ENCODE data around the gene FBXO30. TPM values are rescaled to one million over a fixed set of nuclear protein-coding genes. Genes with fewer than 3 reads are reported as not detected.
A peak's percentile ranks its signal among the peaks of the same experiment; 100 is the strongest.

The FBXO30 gene, protein sequence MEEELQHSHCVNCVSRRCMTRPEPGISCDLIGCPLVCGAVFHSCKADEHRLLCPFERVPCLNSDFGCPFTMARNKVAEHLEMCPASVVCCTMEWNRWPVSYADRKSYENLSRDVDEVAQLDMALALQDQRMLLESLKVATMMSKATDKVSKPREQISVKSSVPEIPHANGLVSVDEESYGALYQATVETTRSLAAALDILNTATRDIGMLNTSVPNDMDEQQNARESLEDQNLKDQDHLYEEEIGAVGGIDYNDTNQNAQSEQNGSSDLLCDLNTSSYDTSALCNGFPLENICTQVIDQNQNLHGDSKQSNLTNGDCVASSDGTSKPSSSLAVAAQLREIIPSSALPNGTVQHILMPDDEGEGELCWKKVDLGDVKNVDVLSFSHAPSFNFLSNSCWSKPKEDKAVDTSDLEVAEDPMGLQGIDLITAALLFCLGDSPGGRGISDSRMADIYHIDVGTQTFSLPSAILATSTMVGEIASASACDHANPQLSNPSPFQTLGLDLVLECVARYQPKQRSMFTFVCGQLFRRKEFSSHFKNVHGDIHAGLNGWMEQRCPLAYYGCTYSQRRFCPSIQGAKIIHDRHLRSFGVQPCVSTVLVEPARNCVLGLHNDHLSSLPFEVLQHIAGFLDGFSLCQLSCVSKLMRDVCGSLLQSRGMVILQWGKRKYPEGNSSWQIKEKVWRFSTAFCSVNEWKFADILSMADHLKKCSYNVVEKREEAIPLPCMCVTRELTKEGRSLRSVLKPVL
- 1.8 and 1.9 TPM in 2 replicates for total RNA-seq (2014; rRNA removed; shearing (Covaris generic))

DNA sequence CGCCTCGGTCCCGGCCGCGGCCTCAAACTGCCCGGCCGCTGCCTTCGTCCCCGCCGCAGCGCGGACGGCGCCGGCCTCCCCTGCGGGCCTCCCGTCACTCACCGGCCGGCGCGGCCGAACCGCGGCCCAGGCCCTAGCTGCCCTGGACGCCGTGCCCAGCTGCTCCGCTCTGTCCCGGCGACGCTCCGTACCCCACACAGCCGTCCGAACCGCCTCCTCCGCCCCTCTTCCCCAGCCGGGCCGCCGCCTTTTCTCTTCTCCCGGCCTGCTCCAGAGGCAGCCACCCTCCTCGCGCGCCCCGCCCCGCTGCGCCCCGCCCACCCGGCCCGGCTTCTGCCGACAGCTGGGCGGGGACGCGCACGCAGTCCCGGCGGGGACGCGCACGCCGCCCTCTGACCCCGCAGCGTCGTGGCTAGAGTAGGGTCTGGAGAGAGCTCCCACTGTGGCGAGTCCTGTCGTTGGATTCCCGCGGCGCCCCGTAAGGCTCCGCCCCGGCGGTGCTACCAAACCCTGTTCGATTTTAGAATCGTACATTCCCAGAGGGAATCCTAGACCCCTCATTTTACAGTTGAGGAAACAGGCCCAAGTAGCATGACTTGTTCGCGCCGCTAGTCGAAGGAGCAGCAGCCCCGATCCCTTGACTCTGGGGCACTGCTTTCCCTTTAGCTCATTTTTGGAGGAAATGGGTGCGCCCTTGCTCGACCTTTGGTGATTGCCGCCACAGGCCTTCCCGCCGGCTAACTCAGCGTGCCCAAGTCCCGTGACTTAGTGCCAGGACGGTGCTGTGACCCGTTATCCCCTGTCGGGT lies at the start of gene FBXO30:
FBXO30 (minus strand) TSS at position 295 of the 808 bp plus-strand sequence. CDS start 8,390 bp downstream, outside the sequence.
- peak; percentile 87 for DNase-seq (ENCODE audit: low spot score)

DNA sequence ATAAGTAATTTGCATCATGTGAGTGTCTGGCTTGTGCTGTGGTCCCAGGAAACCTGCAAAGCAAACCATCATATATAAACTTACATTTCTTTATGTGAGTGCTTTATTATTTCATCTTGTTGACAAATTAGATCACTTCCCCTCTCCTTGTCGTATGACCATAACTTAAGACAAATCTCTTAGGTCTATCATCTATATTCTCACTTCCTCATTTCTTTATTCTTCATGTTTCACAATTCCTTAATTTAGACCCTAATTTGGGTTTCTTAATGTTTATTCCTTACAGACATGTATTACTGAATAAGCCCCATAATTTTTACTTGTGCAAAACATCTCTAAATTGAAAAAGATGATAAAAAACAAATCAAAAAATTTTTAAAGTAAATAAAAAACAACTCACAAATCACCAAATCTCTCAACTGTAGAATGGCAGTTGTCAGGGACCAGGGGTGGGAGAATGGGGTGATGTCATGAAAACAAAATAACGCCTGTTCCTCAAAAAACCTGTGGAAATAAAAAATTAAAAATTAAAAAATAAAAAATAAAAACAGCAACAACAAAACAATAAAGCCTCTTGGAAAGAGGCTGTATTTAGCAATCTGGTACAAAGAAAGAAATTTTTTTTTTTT lies 49.5 kb upstream of the FBXO30 start:
- no peak for DNase-seq (ENCODE audit: low spot score)

DNA sequence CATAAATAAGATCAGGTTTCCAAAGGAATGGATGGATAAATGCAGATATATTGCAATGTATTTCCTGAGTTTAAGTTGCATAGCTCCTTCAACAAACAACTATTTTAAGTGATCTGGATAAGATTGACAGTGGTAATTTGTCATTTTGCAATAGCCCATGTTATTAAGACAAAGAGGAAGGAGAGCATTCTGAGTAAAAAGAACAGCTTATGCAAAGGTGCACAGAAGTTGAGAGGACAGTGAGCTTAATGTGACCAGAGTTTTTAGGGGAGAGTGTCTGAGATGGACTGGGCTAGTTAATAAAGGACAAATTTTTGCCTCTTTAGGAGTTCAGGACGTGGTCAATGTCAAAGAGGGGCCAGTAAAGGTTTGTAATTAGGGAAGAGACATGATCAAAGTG lies 48.8 kb upstream of the FBXO30 start:
- no peak for DNase-seq (ENCODE audit: low spot score)

DNA sequence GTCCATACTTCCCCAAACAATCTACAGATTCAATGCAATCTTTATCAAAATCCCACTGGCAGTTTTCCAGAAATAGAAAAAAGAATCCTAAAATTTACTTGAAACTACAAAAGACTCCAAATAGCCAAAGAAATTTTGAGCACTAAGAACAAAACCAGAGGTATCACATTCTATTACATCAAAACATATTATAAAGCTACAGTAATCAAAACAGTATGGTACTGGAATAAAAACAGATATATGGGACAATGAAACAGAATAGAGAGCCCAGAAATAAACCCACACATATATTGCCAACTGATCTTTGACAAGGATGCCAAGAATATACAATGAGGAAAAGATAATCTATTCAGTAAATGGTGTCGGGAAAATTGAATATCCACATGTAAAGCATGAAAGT lies 46.0 kb upstream of the FBXO30 start:
- no peak for DNase-seq (ENCODE audit: low spot score)

DNA sequence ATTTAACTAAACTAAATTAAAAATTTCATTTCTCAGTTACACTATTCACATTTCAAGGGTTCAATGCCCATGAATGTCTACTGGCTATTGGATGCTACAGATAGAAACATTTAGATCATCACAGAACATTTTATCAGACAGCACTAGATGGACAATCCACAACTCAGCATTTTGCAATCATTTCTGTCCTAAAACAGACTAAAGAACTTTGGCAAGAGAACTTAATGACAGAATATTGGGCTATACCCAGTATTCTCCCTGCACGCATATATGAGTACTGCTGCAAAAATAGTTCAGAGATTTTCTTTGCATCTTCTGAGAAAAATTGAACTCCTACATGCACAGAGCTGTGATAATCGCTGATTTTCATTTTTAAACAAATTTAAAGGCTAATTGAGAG lies 36.1 kb upstream of the FBXO30 start:
- DNase-seq (ENCODE audit: low spot score) = no peak

DNA sequence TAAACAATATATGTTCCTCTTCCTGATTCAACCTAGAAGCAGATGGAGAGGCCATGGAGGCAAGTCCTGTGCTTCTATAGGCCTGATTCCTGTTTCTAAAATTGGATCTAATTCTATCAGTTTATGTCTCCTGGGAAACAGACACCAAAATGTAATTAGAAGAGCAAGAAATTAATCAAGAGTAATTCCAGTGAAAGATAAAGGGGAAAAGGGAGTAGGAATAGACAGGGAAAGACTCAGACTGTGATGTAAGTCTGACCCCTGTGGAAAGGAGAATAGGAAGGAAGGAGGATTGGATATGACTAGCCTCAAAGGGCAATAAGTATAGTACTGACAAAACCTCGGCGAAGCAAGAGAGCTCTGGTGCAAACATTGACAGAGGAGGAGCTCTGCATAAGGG lies 33.9 kb upstream of the FBXO30 start:
- DNase-seq (ENCODE audit: low spot score) = no peak

DNA sequence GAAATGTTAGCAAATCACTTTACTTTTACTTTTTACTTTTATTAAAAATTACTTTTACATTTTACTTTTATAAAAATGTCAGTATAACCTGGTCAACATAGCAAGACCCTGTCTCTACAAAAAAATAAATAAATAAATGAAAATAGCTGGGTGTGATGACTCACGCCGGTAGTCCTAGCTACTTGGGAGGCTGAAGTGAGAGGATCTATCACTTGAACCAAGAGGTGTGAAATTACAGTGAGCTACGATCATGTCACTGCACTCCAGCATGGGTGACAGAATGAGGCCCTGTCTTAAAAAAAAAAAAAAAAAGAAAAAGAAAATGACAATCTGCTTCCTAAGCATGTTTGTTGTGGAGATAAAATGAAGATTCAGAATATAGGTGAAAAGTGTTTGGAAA lies 31.0 kb upstream of the FBXO30 start:
- DNase-seq (ENCODE audit: low spot score) = no peak

DNA sequence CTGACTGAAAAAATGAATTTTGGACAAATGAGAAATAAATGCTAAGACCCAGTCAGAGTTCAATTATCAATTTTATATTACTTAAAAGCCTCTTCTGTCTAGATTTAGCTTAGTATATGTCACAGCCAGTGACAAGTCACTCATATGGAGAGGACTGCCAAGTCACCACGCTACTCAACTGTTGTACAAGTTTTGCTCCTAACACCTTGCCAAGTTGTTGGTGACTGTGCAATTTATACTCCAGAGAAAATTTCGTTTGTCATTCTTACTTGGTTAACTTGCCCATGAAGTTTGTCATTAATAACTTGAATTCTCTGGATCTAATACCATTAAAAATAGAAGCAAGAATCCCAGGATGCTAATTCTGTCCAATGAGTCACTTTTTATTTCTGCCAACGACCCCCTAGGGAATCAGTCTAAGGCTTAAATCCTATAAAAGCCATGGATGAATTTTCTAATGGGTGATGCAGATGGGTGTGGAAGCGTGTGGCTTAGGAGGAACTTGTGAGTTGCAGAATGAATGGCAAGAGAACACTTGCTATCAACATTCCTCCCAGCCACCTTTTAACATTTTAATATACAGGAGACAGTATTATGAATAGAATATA lies 30.4 kb upstream of the FBXO30 start:
- DNase-seq (ENCODE audit: low spot score) = no peak

DNA sequence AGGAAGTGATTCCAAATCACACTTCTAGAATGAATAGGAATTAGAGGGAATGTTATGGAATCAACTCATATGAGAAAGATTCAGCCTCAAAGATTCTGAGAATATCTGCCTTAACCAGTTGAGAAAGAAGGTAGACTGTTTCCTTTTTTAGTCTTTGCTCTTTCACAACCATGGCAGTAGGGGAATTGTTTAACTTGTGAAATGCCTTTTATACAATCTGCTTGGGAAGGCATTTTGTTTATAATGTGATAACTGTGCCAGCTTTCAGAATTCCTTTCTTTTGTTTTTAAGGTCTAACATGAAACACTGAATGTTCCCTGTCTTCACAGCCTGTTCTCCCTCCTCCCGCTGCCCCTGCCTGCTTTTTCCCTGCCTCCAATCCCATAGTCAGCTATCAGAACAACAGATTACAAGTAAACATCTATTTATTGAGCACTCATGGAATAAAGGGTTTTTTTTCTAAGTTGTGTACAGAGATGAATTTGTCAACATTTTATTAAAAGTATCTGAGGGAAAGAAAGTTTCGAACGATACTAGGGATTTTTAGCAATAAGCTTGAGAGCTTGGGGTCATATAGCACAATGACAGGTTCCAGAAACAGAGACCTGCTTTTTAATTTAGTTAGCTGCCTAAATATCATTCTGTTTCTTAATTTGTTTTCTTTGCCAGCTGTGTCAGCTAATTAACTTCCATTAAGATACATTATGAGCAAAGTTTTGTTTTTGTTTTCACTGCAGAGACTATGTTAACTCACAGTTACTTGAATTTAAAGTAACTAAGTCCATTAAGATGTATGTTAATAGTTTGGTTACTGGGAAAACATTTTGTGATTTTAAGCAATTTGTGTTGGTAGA lies 28.3 kb upstream of the FBXO30 start:
- no peak for DNase-seq (ENCODE audit: low spot score)

DNA sequence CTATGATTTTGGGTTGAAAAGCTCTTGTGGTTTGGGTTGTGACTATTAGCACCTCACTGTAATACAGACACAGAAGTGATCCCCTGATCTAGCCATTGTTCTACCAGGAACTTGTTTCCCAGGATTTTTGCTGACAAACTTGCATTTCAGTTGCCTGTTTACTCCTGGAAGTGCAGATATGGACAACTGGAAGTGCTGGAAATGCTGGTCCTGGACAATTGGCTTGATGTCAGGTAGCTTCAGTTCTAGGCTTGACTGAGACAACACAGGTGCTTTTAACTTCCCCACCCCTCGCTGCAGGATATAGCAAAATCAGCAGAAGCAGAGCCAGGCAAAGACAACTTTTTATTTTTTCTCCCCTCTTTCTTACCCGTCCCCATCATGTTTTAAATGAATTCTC lies 27.1 kb upstream of the FBXO30 start:
- no peak for DNase-seq (ENCODE audit: low spot score)

DNA sequence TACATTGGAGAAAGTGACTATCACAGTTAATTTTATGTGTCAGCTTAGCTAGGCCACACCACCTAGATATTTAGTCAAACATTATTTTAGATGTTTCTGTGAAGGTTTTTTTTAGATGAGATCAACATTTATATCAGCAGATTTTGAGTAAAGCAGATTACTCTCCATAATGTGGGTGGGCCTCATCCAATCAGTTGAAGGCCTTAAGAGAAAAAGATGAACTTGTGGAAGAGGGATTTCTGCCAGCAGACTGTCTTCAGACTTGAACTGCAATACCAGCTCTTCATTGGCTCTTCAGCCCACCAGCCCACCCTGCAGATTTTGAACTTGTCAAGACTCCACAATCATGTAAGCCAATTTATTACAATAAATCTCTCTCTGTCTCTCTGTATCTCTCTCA lies 25.1 kb upstream of the FBXO30 start:
- no peak for DNase-seq (ENCODE audit: low spot score)

DNA sequence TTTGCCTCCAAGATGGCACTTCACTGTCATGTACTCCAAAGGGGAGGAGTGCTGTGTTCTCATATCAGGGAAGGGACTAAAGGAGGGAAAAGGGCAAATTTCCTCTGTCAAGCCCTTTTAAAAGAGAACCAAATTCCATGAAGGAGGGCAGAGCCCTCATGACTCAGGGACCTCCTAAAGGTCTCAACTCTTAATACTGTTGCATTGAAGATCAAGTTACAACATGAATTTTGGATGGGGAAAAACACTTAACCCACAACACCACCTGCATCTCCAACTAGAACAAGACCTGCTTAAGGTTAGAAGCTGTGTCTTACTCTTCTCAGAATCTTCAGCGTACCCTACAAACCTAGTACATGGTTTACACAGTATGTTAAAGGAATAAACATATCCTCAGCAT lies 23.7 kb upstream of the FBXO30 start:
- DNase-seq (ENCODE audit: low spot score) = no peak

DNA sequence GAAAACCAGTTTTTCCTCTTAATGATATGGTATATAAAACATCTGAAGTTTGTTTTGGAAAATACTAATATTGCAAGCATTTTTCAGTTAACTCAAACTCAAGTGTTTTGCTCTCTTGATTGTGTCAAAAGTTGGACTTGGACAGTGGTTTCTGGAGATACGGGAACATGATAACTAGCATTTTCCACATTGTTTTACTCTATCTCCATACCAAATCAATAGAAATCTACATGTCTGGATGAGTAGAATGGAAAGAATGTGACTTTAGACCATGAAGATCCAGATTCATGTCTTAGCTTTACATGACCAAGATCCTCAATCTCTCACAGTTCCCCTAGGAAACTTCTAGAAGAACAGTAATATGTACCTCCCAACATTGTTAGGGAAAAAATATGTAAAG lies 22.2 kb upstream of the FBXO30 start:
- DNase-seq (ENCODE audit: low spot score) = no peak

DNA sequence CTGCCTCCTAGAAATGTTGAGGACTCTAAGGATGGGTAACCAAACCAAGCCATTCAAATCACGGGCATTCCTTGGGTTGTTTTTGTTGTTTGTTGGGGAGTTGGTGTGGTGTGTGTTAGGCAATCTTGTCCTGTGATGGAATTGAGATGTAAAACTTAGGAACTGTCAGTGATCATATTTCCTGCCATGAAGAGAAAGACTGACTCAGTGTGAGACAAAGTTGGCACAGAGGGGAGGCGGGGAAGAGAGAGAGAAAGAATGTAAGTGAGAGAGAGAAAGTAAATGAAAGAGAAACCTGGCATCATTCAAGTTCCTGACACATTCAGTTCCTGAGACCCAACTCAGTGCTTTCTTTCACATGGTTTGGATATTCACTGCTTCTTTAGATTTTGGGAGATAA lies 21.6 kb upstream of the FBXO30 start:
- no peak for DNase-seq (ENCODE audit: low spot score)

DNA sequence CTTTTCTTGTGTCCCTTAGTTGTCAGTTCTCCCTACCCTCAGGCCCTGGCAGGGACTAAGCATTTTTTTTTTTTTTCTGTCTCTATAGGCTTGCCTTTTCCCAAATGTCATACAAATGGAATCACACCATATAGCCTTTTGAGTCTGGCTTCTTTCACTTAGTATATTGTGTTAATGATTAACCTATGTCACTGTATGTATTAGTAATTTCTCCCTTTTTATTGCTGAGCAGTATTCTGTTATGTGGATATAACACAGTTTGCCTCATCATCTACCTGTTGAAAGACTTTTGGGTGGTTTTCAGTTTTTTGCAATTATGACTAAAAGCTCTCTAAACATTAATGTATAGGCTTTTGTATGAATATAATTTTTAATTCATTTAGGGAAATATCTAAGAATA lies 16.0 kb upstream of the FBXO30 start:
- DNase-seq (ENCODE audit: low spot score) = no peak

DNA sequence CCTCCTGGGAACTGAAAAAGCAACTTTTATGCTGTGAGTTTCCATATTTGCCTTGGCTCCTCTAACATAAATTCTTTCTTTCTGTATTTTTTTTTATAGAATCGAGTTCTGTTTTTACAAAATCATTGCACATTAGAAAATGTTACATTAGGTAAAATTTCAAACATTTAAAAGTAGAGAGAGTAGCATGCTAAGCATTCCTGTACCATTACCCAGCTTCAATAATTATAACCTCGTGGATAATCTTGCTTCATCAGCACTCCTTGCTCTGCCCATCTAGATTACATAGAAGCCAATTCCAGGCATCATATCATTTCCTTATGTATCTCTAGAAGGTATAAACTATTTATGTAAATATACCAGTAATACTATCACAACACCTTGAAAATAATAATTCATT lies 15.4 kb upstream of the FBXO30 start:
- no peak for DNase-seq (ENCODE audit: low spot score)

DNA sequence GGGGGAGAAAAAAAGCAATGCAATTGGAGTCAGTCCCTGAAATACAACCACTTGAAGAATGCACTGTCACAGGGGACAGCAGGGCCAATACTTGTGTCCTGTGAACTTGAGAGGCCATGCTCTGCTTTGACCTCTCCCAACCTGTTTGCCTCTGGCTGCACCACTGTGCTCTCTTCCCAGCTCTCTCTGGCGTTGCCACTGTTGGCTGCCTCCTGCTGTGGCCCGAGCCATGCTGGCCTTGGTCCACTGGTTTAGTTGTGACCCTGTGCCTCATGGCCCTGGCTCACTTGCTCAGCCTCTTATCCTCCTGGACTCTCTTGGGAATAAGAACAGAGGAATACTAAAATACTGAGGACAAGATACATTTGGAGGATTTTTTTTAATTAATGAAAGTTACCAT lies 14.5 kb upstream of the FBXO30 start:
- no peak for DNase-seq (ENCODE audit: low spot score)

DNA sequence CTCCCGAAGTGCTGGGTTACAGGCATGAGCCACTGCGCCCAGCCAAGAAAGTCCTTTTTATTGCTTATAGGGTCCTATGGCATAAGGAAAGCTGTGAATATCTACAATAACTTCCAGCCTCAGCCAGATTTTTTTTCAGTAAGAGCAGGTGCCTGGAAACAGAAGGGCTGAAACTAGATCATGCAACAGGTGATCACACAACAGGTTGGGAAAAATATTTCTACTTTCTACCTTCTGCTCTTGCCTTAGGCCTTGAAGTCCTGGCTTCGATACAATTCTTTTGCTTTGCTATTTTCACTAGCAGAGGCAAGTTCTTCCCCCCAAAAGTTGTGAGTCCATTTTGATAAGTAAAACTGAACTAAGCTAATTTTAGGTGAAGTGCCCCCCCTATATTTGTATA lies 9.7 kb upstream of the FBXO30 start:
- no peak for DNase-seq (ENCODE audit: low spot score)

DNA sequence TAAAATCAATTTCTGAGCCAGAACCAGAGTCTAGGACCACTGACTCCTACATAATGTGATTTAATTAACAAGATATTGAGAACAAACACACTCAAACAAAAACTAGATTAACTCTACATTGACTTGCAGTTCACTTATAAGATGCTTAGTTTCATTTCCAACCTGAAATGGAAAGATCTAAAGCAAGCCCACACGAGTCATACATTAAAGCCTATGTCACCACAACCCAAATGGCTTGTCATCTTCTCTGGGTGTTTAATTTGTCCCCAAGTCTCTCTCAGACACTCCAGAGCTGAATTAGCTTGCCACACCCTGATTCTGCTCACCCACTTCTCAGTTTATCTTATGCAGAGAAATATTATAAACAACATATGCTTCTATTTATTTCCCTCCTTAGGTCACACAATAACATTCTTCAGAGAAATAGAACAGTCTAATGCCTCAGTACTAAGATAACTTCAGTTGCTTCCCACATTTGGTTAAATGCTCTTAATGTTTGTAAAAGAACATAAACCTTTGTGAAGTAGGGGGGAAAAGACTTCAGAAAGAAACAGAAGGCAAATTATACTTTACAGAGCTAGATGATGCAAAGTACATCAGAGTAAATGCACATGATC lies 8.8 kb upstream of the FBXO30 start:
- DNase-seq (ENCODE audit: low spot score) = no peak

DNA sequence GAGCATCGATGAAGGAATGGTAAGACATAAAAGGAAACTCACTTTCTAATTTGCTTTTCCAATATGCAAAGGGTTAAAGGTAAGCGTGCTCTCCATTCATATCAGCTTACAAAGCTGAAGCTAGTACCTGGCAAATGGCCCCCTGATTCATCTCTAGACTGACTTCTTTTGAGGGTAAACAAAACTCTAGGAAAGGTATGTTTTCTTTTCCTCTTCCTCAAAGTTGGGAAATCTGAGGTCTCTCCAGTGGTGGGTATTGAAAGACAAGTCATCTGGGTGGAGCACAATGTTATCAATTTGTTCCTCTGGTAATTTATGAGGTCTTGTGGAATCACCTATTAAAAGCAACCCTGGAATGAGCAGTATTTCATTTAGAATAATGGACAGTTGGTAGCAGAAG lies 7.9 kb upstream of the FBXO30 start:
- DNase-seq (ENCODE audit: low spot score) = no peak
